Heart right ventricle (tissue), 16 donors: ENCODE data around the gene AAK1. TPM values are rescaled to one million over a fixed set of nuclear protein-coding genes. Genes with fewer than 3 reads are reported as not detected.

Experiments
- ATAC-seq, 8 donors: fragments of 200-7000 bp; cut with Tn5 transposase; one replicate each; pipeline ENCODE4 v1.9.1; 2020; ENCODE audit warnings: mild to moderate bottlenecking in 8 of 8, moderate library complexity in 8 of 8, moderate number of reproducible peaks in 1 of 8
- DNase-seq, 2 donors: peaks; one replicate each; pipeline ENCODE4 v3.0.0-alpha.2; 2020
- H3K27ac ChIP-seq, 10 donors: fragments of 200-600 bp; sonication (generic) in 2 of 10; one replicate each; pipeline versions ENCODE4 v1.5.0 to v1.8.0; 2020 to 2022; ENCODE audit warnings: mild to moderate bottlenecking in 3 of 10
- H3K27me3 ChIP-seq, 7 donors: fragments of 200-600 bp; one replicate each; pipeline ENCODE4 v1.8.0; 2021 to 2022; ENCODE audit warnings: mild to moderate bottlenecking in 2 of 7
- H3K36me3 ChIP-seq, 9 donors: fragments of 200-600 bp; sonication (generic) in 1 of 9; one replicate each; pipeline versions ENCODE4 v1.5.0 to v1.8.0; 2020 to 2022; ENCODE audit warnings: mild to moderate bottlenecking in 2 of 9
- H3K4me1 ChIP-seq, 9 donors: fragments of 200-600 bp; sonication (generic) in 1 of 9; one replicate each; pipeline versions ENCODE4 v1.5.0 to v1.8.0; 2020 to 2022; ENCODE audit warnings: mild to moderate bottlenecking in 4 of 9
- H3K4me3 ChIP-seq, 10 donors: fragments of 200-600 bp; sonication (generic) in 2 of 10; one replicate each; pipeline versions ENCODE4 v1.5.0 to v1.8.0; 2020 to 2022; ENCODE audit warnings: mild to moderate bottlenecking in 7 of 10, moderate library complexity in 2 of 10
- H3K9me3 ChIP-seq, 11 donors: fragments of 200-600 bp in 10 of 11; sonication (generic) in 2 of 11; one replicate each; pipeline versions ENCODE4 v1.5.0 to v1.8.0; 2013 to 2022; ENCODE audit warnings: mild to moderate bottlenecking in 2 of 11, control low read depth in 1 of 11, moderate library complexity in 1 of 11
- WGBS, 2 donors: extraction: QIAGEN DNeasy Blood & Tissue Kit; methylation state at CpG; one replicate each; pipeline ENCODE4 v1.1.7; 2013; ENCODE audit warnings: inconsistent platforms in 1 of 2; 5-methylcytosine and 5-hydroxymethylcytosine counted together
- intact Hi-C, 10 donors: fragments of 100-400 bp; cut with DNase I; formaldehyde crosslinking; loops; one replicate each; pipeline versions ENCODE4 v1.11.1 to v1.14.2; 2022
- polyA plus RNA-seq, 2 donors: library from polyadenylated mRNA; stranded (reverse); fragments of 200-250 nt; gene quantifications; one replicate each; pipeline ENCODE4 v1.2.3, GENCODE V29; 2013
- total RNA-seq, 10 donors: library from RNA; stranded (reverse); fragmentation: NEBNext Ultra II Directional in 3 of 10; extraction: Animal tissue kit (Norgen Biotek cat#: 25700) in 3 of 10; gene quantifications; one replicate each; pipeline versions ENCODE4 v1.2.1 to v1.2.4, GENCODE V29; 2021 to 2023
- TF ChIP-seq, protein P1 (sequence below), 9 donors: fragments of 200-600 bp; sonication (generic) in 2 of 9; IDR thresholded peaks; one replicate each; pipeline versions ENCODE4 v1.5.0 to v1.8.0; 2021 to 2022; ENCODE audit warnings: antibody characterized with exemption in 9 of 9, mild to moderate bottlenecking in 5 of 9, moderate library complexity in 1 of 9
- donor health status: Arrhythmogenic right ventricular cardiomyopathy.
- donor health status: ischemic (EF 13 %, LVEDD 7.1; RV severe dilation, severe dysfunction).
- donor health status: healthy with polysubstance abuse.
- donor health status: DM: no; HTN: yes; CAD: no.
- donor health status: DM: no; HTN: no; CAD: no.
- donor health status: ischemic (EF 25% LVEDD 6.9; RV normal size, moderate dysfunction).
- donor health status: ischemic (EF 25% LVEDD 5.7; RV mildly dilated, moderate dysfunction).
- donor health status: healthy.
- donor health status: DM: yes; HTN: yes; CAD: no.
- donor health status: Ischemic cardiomyopathy.
- donor health status: ischemic (EF 35%, LVEDD 5.7; RV mildly dilated, moderate dysfunction).
- donor health status: nonischemic (EF 11% LVEDD 7.7; RV severe dilation, severe dysfunction).
- donor health status: DM: yes; HTN: yes; CAD: no.
- donor health status: PGD.
- donor health status: ischemic (EF 29% LVEDD 5.4; RV normal size, mild dysfunction).
- donor health status: nonischemic (EF 23%, LVEDD 6.1; RV moderate dilation, normal function).

Gene AAK1
- total and polyA plus RNA-seq, 12 donors = 10.1 to 148 (median 116) TPM

GRCh38 chr2:69494126-69494525 lies 149.4 kb downstream of the AAK1 start:
- peaks cover 0 to 65% (median 0%) of the 10 kb centered on the region in 9 donors for H3K36me3 ChIP-seq
- no peak overlapping the region for H3K4me3 ChIP-seq
- TF ChIP-seq, protein P1, sequence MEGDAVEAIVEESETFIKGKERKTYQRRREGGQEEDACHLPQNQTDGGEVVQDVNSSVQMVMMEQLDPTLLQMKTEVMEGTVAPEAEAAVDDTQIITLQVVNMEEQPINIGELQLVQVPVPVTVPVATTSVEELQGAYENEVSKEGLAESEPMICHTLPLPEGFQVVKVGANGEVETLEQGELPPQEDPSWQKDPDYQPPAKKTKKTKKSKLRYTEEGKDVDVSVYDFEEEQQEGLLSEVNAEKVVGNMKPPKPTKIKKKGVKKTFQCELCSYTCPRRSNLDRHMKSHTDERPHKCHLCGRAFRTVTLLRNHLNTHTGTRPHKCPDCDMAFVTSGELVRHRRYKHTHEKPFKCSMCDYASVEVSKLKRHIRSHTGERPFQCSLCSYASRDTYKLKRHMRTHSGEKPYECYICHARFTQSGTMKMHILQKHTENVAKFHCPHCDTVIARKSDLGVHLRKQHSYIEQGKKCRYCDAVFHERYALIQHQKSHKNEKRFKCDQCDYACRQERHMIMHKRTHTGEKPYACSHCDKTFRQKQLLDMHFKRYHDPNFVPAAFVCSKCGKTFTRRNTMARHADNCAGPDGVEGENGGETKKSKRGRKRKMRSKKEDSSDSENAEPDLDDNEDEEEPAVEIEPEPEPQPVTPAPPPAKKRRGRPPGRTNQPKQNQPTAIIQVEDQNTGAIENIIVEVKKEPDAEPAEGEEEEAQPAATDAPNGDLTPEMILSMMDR (IDR thresholded peaks at IDR 0.05) = no peak
- peak in 1 of 8 donors; percentile 15 for ATAC-seq
- no peaks in the 10 kb centered on the region for H3K9me3 ChIP-seq
- no peak overlapping the region for H3K27ac ChIP-seq
- no peak for DNase-seq
- peaks cover 0 to 40% (median 10%) of the 10 kb centered on the region in 9 donors for H3K4me1 ChIP-seq
- intact Hi-C loops = no loop called here
- 70 to 73% methylated on average over 3 of the region's 3 CpGs for WGBS, 2 donors
- no peaks in the 10 kb centered on the region for H3K27me3 ChIP-seq

DNA sequence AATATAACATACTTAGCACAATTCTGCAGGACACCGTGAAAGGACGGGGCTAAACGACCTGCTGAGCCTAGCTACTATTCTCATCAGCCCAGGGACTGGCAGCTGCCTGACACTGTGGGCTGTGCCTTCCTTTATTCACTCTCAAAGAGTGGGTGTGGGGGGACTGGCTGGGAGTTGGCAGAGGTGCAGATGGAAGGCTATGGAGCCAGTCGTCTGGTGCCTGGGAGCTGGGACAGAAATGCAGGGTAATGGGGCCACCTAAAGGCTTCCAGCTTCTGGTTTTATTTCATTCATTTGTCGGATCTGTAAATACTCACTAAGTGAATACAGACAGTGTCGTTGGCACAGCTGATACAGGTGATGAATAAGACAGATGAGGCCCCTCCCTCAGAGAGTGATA lies 150.3 kb downstream of the AAK1 start:
- TF ChIP-seq, protein P1 (IDR thresholded peaks at IDR 0.05) = peak in 3 of 9 donors; percentile 7 to 22 (median 19)
- H3K27me3 ChIP-seq = no peaks in the 10 kb centered on the region
- peak overlapping the region in 1 of 10 donors; percentile 24 for H3K27ac ChIP-seq
- ATAC-seq (peak; percentile 49 to 87 (median 74)), DNase-seq (peak in 1 of 2 donors; percentile 35)
- no peaks in the 10 kb centered on the region for H3K9me3 ChIP-seq
- H3K4me3 ChIP-seq = no peak overlapping the region
- peaks cover 0 to 40% (median 10%) of the 10 kb centered on the region in 9 donors for H3K4me1 ChIP-seq
- intact Hi-C loops = no loop called here
- 43 to 46% methylated on average over 6 of the region's 6 CpGs for WGBS, 2 donors
- peaks cover 0 to 68% (median 0%) of the 10 kb centered on the region in 9 donors for H3K36me3 ChIP-seq

DNA sequence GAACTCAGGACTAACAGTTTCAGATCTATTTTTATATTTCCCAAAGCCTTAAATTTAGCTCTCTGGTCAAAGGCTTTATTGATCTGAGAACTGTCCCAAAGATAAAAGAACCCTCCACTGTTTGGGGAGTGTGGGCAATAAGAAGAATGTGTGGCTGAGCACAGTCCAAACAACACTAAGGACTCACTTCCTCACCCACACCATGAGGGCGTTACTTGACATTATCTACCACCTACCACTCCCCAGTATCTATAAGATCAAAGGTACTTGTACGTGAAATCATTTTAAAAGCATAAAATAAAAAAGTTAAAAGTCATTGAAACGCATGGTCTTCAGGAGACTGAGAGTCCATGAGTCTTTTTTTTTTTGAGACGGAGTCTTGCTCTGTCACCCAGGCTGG lies 151.7 kb downstream of the AAK1 start:
- TF ChIP-seq, protein P1 (IDR thresholded peaks at IDR 0.05) = no peak
- WGBS, 2 donors = 96% methylated on average over 4 of the region's 4 CpGs
- Histone ChIP-seq H3K27ac (peak overlapping the region in 3 of 10 donors; percentile 33 to 56 (median 44)), H3K27me3 (no peaks in the 10 kb centered on the region), H3K4me1 (peaks cover 0 to 40% (median 10%) of the 10 kb centered on the region in 9 donors), H3K36me3 (peaks cover 0 to 68% (median 0%) of the 10 kb centered on the region in 9 donors), H3K4me3 (no peak overlapping the region), H3K9me3 (no peaks in the 10 kb centered on the region)
- intact Hi-C loops = no loop called here
- DNase-seq (no peak), ATAC-seq (no peak)

DNA sequence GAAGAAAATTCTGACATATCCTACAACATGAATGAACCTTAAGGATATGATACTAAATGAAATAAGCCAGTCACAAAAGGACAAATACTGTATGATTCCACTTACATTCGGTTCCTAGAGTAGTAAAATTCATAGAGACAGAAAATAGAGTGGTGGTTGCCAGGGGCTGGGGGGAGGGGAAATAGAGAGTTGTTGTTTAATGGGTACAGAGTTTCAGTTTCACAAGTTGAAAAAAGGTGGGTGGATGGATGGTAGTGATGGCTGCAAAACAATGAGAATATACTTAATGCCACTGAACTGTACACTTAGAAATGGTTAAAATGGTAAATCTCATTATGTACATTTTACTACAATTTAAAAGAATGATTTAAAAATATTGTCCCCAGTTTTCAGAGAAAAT lies 153.1 kb downstream of the AAK1 start:
- DNase-seq (no peak), ATAC-seq (no peak)
- intact Hi-C loops = no loop called here
- Histone ChIP-seq H3K9me3 (no peaks in the 10 kb centered on the region), H3K4me3 (no peak overlapping the region), H3K27me3 (no peaks in the 10 kb centered on the region), H3K27ac (no peak overlapping the region), H3K36me3 (peaks cover 0 to 75% (median 0%) of the 10 kb centered on the region in 9 donors), H3K4me1 (peaks cover 0 to 33% (median 6%) of the 10 kb centered on the region in 9 donors)
- TF ChIP-seq, protein P1 (IDR thresholded peaks at IDR 0.05) = no peak
- WGBS, 2 donors = 94 to 95% methylated on average over 1 of the region's 1 CpG
